Stimulated activated CD4-positive, alpha-beta T cell treated with anti-CD3 and anti-CD28 coated beads, Interleukin-1b, Interleukin-23, amount 100 ng/mL, for 24 hours (primary cell): ENCODE measurements around the gene JMJD7.

ENCODE experiments used
- DNase-seq, 4 experiments: peaks; one replicate each; pipeline ENCODE4 v3.0.0-alpha.2; 2020; ENCODE audit warnings: low read depth in 4 of 4, low spot score in 1 of 4

The JMJD7 gene

DNA sequence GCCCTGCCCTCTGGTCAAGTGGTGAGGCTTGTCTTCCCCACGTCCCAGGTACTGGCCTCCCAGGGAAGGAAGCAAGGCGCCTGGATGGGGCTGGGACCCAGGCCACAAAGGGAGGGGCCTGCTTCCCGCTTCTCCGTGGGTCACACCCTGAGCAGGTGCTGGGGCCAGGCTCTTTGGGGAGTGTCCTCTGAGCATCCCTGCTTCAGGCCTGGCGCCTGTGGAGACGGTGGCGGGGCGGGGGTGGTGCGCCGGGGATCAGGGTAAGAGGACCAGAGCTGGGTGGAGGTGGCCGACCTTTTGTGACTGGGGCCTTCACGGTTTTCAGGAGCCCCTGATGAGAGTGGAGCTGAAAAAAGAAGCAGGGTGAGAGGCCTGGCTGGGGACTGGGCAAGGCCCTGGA is 14.3 kb downstream of the JMJD7 start:
- DNase-seq: no peak

DNA sequence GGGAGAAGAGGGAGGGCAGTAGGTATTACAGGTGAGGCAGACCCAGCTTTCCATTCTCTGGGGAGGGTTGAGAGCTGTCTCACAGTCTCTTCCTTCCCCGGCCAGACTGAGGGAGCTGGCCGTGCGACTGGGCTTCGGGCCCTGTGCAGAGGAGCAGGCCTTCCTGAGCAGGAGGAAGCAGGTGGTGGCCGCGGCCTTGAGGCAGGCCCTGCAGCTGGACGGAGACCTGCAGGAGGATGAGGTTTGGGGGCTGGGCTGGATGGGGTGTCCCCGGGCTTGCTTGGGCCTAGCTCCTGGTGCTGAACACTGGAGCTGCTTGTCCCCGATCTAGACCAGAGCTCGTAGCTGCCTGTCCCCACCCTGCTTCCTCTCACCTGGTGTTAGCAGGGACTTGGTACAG is 15.7 kb downstream of the JMJD7 start:
- DNase-seq: no peak

DNA sequence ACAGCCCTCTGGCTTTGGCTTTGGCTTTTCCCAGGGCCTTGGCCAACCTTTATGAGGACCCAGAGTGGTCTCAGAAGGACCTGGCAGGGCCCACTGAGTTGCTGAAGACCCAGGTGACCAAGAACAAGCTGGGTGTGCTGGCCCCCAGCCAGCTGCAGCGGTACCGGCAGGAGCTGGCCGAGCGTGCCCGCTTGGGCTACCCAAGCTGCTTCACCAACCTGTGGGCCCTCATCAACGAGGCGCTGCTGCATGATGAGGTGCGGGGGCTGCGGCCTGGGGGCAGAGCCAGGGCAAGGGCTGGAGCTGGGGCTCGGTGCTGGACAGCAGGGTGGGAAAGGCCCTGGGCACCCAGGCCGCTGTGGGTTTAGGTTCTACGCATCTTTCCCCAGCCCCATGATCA is 16.9 kb downstream of the JMJD7 start:
- DNase-seq: no peak

- DNase-seq: no peak
These were observed 19.3 kb downstream of the JMJD7 start for GRCh38 chr15:41847206-41847605.

GRCh38 chr15:41847981-41848380 is 20.1 kb downstream of the JMJD7 start:
- DNase-seq: no peak

DNA sequence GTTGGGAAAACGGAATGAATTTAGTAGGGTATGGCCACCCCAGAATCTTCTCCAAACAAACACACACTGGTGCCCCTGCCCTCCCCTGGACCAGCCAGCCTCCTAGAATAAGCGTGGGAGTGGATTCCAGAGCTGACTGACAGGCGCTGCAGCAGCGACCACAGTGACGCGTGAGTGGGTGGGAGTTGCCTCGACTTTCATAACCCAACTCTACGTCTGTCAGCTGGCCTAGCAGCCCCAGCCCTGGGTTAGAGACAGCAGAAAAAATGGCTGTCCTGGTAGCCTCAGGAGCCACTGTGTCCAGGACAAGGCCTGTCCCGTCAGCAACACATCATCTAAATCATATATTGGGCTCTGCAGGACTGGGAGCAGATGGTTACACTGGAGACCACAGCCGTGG is 20.7 kb downstream of the JMJD7 start:
- DNase-seq: peak in 1 of 4 experiments; percentile 28

GRCh38 chr15:41849204-41849603 is 21.3 kb downstream of the JMJD7 start:
- no peak for DNase-seq

GRCh38 chr15:41849861-41850260 is 22.0 kb downstream of the JMJD7 start:
- no peak for DNase-seq

DNA sequence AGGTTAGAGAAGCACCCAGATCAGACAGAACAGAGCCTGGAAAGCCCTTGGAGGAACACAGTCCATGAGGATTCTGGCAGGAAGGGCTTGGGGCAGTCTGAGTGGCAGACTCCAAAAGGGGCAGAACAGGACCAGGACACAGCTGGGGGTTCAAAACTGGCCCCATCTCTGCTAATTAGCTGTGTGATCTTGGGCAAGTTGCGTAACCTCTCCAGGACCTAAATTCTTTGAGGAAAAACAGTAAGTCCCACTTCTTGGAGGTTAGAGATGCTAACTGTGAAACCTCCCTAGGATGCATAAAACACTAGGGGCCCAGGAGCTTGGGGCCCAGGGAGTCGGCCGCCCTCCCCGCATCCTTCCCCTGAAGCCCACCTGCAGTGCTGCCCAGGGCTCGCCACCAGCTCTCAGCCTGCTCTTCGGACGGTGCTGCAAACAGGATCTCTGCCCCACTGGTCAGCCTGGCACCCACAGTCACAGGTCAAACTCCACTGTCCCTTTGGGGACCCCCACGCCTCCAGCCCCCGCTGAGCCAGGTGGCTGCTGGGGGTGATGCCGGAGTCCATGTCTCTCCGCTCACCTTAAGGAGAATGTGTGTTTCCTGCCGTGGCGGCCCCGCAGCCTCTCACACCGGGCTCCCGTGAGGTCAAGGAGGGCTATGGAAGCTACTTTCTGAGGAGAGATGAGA is 22.7 kb downstream of the JMJD7 start:
- no peak for DNase-seq

- no peak for DNase-seq
These were observed 23.3 kb downstream of the JMJD7 start for GRCh38 chr15:41851167-41851523.

DNA sequence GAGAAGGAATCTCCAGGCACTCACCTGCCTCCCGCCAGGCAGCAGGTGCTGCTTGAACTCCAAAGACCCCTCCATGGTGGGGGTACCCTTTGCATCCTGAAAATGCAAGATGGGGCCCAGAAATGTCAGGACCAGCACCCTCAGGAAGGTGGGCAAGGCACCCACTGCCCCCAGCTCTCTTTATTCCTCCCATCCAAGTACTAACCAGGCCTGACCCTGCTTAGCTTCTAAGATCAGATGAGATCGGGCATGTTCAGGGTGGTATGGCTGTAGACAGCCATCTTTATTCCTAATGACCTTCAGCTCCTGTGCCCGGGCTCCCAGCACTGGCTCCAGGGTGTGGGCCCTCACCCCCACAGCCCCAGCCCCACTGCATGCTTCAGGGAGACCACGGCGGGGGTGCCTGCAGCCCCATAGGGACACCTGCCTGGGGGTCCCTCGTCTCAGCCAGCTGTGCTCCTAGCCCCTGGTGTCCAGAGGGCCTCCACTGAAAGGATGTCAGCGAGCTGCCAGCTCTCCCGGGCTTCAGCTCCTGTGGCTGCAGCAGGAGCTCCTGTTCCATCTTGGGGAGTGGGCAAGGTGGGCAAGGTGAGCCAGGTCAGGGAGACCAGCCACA is 24.0 kb downstream of the JMJD7 start:
- no peak for DNase-seq

DNA sequence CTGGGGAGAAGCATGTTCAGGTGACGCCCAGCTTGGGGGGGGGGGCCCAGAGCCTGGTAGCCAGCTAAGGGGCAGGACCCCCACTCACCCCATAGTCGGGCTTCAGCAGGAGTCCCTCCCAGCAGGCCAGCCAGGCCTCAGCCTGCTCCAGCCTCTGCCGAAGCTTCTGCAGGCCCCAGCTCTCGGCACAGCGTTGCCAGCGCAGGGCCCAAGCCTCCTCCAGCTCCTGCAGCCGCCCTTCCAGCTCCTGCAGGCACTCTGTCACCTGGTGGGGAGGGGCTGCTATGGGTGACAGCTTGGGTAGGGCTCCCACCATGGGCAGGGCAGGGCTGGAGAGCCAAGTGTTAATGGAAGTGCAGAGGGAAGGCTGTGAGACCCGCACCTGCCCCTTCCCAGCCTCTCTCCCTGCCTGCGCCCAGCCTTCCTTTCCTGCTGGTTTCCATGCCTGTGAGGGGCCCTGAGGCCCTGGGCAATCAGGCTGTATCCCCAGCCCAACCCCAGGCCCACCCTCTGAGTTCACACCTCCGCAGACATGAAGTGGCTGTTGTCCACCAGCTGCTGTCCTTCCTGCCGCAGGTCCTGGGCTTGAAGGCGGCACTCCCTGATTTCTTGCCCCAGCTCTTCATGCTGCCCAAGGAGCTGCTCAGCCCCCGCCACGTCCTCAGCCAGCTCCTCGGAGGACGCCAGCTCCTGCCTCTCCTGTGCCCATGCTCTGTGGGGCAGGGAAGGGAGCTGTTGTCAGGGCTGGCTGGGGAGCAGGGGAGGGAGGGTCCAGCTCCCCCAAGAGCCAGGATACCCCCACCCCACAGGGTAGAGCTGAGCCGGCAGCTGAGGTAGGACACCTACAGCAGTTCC is 25.1 kb downstream of the JMJD7 start:
- DNase-seq: no peak

DNA sequence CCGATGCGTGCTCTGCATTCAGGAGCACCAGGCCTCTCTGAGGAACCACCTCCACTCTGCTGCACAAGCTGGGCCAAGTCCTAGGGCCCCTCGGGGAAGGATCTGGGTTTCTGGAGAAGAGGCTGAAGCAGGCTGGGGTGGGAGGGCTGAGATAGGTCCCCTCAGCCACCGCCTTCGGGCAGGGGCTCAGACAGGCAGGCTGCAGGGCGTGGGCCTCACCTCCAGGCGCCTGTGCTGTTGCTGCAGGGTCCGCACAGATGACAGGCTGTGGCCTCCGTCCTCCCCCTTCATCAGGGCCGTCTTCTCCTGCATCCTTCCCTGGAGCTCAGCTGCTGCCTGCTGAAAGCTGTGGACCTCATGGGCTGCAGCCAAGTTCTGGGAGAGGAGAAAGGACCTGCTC is 25.9 kb downstream of the JMJD7 start:
- DNase-seq: no peak

DNA sequence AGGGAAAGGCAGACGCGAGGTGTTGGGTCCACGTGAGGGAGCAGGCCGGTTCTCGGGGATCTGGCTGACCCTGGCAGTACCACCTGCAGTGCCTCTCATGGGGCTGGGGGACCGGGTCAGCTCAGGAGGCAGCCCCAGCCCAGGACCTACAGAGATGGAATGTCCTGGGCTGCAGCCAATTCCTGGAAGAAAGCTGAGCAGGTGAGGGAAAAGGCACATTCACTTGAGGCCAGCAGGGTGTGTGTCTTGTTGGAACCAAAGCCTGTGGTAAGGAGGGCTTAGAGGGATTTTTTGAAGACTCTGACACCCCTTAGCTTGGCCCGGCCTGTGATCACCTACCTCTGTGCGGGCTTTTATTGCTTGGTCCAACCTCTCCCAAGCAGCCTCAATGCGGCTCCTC is 26.6 kb downstream of the JMJD7 start:
- no peak for DNase-seq

- no peak for DNase-seq
These were observed 27.5 kb downstream of the JMJD7 start for GRCh38 chr15:41855261-41855961.

GRCh38 chr15:41856262-41856661 is 28.4 kb downstream of the JMJD7 start:
- no peak for DNase-seq

GRCh38 chr15:41856716-41857115 is 28.8 kb downstream of the JMJD7 start:
- no peak for DNase-seq

GRCh38 chr15:41857316-41857715 is 29.4 kb downstream of the JMJD7 start:
- no peak for DNase-seq

GRCh38 chr15:41858756-41859155 is 30.9 kb downstream of the JMJD7 start:
- no peak for DNase-seq

GRCh38 chr15:41860049-41860828 is 32.3 kb downstream of the JMJD7 start:
- DNase-seq: no peak
